Ishikawa (cell line): ENCODE results near the gene SALL4.

Experiments used
- CEBPB ChIP-seq: IDR thresholded peaks from 2 replicates; pipeline ENCODE4 v1.6.1; 2012
- EP300 ChIP-seq: IDR thresholded peaks from 2 replicates; pipeline ENCODE4 v1.6.1; 2012; ENCODE audit warnings: borderline replicate concordance
- NFIC ChIP-seq: IDR thresholded peaks from 2 replicates; pipeline ENCODE4 v1.6.1; 2012
- RAD21 ChIP-seq: IDR thresholded peaks from 2 replicates; pipeline ENCODE4 v1.6.1; 2012; ENCODE audit warnings: low read depth
- REST ChIP-seq: IDR thresholded peaks from 2 replicates; pipeline ENCODE4 v1.6.1; 2012; ENCODE audit warnings: low read depth, mild to moderate bottlenecking
- TAF1 ChIP-seq: IDR thresholded peaks from 2 replicates; pipeline ENCODE4 v1.6.1; 2012; ENCODE audit warnings: low read depth, mild to moderate bottlenecking
- TCF12 ChIP-seq: IDR thresholded peaks from 2 replicates; pipeline ENCODE4 v1.6.1; 2012; ENCODE audit warnings: low read depth
- TEAD4 ChIP-seq: IDR thresholded peaks from 2 replicates; pipeline ENCODE4 v1.6.1; 2012
- YY1 ChIP-seq: IDR thresholded peaks from 2 replicates; pipeline ENCODE4 v1.6.1; 2012; ENCODE audit warnings: low read depth
- ZBTB7A ChIP-seq: IDR thresholded peaks from 2 replicates; pipeline ENCODE4 v1.6.1; 2012; ENCODE audit warnings: low read depth

GRCh38 chr20:51775241-51775640 lies 27.1 kb downstream of the SALL4 start:
- TF ChIP-seq REST (no peak), EP300 (no peak), TEAD4 (no peak), NFIC (no peak), TAF1 (no peak), TCF12 (no peak), CEBPB (no peak), ZBTB7A (no peak), RAD21 (no peak), YY1 (no peak)
